ENCODE measurements around the gene PRRG2. TPM values are rescaled to one million over a fixed set of nuclear protein-coding genes. Genes with fewer than 3 reads are reported as not detected.

Gene PRRG2
- total and polyA plus RNA-seq, 10 of the 15 experiments (the other 5 are each of a cell fraction or from before 2014, with no cell fraction given): 0.09 to 2.1 (median 0.86) TPM

- FAIRE-seq: no peak
- in situ Hi-C loops (cut with MboI): no loop called here
- H3K36me3 ChIP-seq (ENCODE audit: control insufficient read depth in 2 of 2, insufficient read depth in 2 of 2, low read length in 1 of 2): peaks cover 11 to 25% of the 10 kb centered on the region in 2 experiments
- no peak overlapping the region for H3K9ac ChIP-seq (ENCODE audit: control insufficient read depth, insufficient read depth, low read length)
- no peaks in the 10 kb centered on the region; the same call in 1 of the 2 replicates for H3K79me2 ChIP-seq (ENCODE audit: control insufficient read depth, insufficient read depth, low read length)
- intact Hi-C loops (cut with micrococcal nuclease; ENCODE audit: unreplicated experiment): no loop called here
- no peak overlapping the region for H3K4me3 ChIP-seq
- no peaks in the 10 kb centered on the region for H3K9me3 ChIP-seq (replicated peaks; ENCODE audit: control insufficient read depth, insufficient read depth, low read length)
- ChIA-PET RAD21 (ENCODE audit: unreplicated experiment) (interaction anchor here (1.0 kb wide), 1 partner anchor 52 kb away, joined by 3 read pairs; no protein-coding TSS in a partner anchor), CTCF (interaction anchor here (1.3 to 3.0 kb wide), 3 partner anchors 11 to 259 kb away, joined by 4 to 24 read pairs (median 8); no protein-coding TSS in a partner anchor), POLR2A (interaction anchor here (0.5 to 1.0 kb wide), 2 partner anchors 10 to 14 kb away, joined by 3 read pairs; no protein-coding TSS in a partner anchor), SMC1A (ENCODE audit: uncharacterized antibody, unreplicated experiment) (no interaction called here)
- H3K27ac ChIP-seq (ENCODE audit: control insufficient read depth, insufficient read depth): no peak overlapping the region
- H3K4me1 ChIP-seq (ENCODE audit: control insufficient read depth, insufficient read depth, low read length): no peaks in the 10 kb centered on the region
- no peak for DNase-seq (ENCODE audit: low read depth, low spot score)
- H3K27me3 ChIP-seq (replicated peaks in 1 of 2; ENCODE audit: control insufficient read depth in 2 of 2, insufficient read depth in 2 of 2, low read length in 1 of 2): no peaks in the 10 kb centered on the region
- TF ChIP-seq RCOR1 (conservative IDR thresholded peaks at IDR 0.05; ENCODE audit: low read depth, low read length) (no peak), CEBPZ (IDR thresholded peaks at IDR 0.05; ENCODE audit: low read depth, low read length) (no peak), CHD2 (IDR thresholded peaks at IDR 0.05; ENCODE audit: borderline replicate concordance, low read depth, low read length) (no peak), LARP7 (IDR thresholded peaks at IDR 0.05) (no peak), ZSCAN29 (IDR thresholded peaks at IDR 0.05) (no peak), SMAD1 (IDR thresholded peaks at IDR 0.05; ENCODE audit: low read depth, partially characterized antibody) (no peak), TBL1XR1 (IDR thresholded peaks at IDR 0.05; ENCODE audit: low read depth, low read length) (no peak), NBN (IDR thresholded peaks at IDR 0.05) (no peak), RUNX3 (IDR thresholded peaks at IDR 0.05; ENCODE audit: low read length) (no peak), NRF1 (conservative IDR thresholded peaks at IDR 0.05; ENCODE audit: low read depth, low read length) (no peak), RELB (IDR thresholded peaks at IDR 0.05; ENCODE audit: low read depth) (no peak), BCLAF1 (IDR thresholded peaks at IDR 0.05) (no peak)
- 92% methylated on average over 15 of the region's 15 CpGs for WGBS (ENCODE audit: insufficient coverage, insufficient replicate concordance, low lambda C conversion rate, missing lambda C conversion rate)
- H4K20me1 ChIP-seq (ENCODE audit: control insufficient read depth, insufficient read depth): no peaks in the 10 kb centered on the region
- no peak overlapping the region; the same call in 1 of the 2 replicates for H3K4me2 ChIP-seq (ENCODE audit: control insufficient read depth, insufficient read depth)
- no peak overlapping the region for H2AFZ ChIP-seq (ENCODE audit: control insufficient read depth, low read depth, low read length)
- BruUV-seq (replicated peaks): no TSS peak
- no peak for ATAC-seq
Observed at GRCh38 chr19:49560358-49560900, 20.7 kb upstream of the PRRG2 start.
